GM12865 (cell line): ENCODE results near the gene EIF5.

Source experiments
- DNase-seq: peaks from one replicate; pipeline ENCODE4 v3.0.0; 2010; ENCODE audit warnings: low read depth
- H3K4me3 ChIP-seq: 2 replicates; pipeline ENCODE4 v1.5.1; 2011; ENCODE audit warnings: mild to moderate bottlenecking, low read depth, low read length, control low read depth
- CTCF ChIP-seq: IDR thresholded peaks from 2 replicates; pipeline ENCODE4 v1.5.1; 2011; ENCODE audit warnings: low read length, control low read depth, low read depth, inconsistent platforms; ENCODE audit not compliant: insufficient read depth; ENCODE audit errors: missing control alignments

EIF5 gene

GRCh38 chr14:103370087-103370486 is 36.0 kb downstream of the EIF5 start:
- no peak for TF ChIP-seq CTCF
- no peak for DNase-seq
- no peak overlapping the region for H3K4me3 ChIP-seq

- no peak for TF ChIP-seq CTCF
- no peak for DNase-seq
- H3K4me3 ChIP-seq: no peak overlapping the region
Observed at GRCh38 chr14:103372017-103372416, 38.0 kb downstream of the EIF5 start.

GRCh38 chr14:103372552-103373304 is 38.7 kb downstream of the EIF5 start:
- no peak overlapping the region for H3K4me3 ChIP-seq
- TF ChIP-seq CTCF: no peak
- DNase-seq: no peak

- H3K4me3 ChIP-seq: no peak overlapping the region
- no peak for TF ChIP-seq CTCF
- DNase-seq: no peak
Observed at GRCh38 chr14:103374121-103374520, 40.1 kb downstream of the EIF5 start.

- TF ChIP-seq CTCF: no peak
- DNase-seq: no peak
Observed at GRCh38 chr14:103377522-103378037, 43.5 kb downstream of the EIF5 start.

GRCh38 chr14:103378038-103378854 is 44.2 kb downstream of the EIF5 start:
- TF ChIP-seq CTCF: no peak
- DNase-seq: no peak
- no peak overlapping the region for H3K4me3 ChIP-seq

More at GRCh38 chr14:103377522-103378037, 43.5 kb downstream of the EIF5 start:
- H3K4me3 ChIP-seq: no peak overlapping the region
